Heart left ventricle (tissue), 11 donors: ENCODE results near the gene SLC5A6. TPM values are rescaled to one million over a fixed set of nuclear protein-coding genes. Genes with fewer than 3 reads are reported as not detected.

Experiments
- polyA plus RNA-seq, 2 donors: library from polyadenylated mRNA; stranded (reverse); fragments of 200-250 nt; gene quantifications; one replicate each; pipeline ENCODE4 v1.2.3, GENCODE V29; 2013
- total RNA-seq, 9 donors: library from RNA; depleted of rRNA in 2 of 9; stranded (reverse); fragments of >200 nt in 2 of 9; fragmentation: NEBNext Ultra II Directional in 3 of 9; extraction: Animal tissue kit (Norgen Biotek cat#: 25700) in 3 of 9; gene quantifications; one replicate each; pipeline versions ENCODE4 v1.1.0 to v1.2.4, GENCODE V29; 2016 to 2023
- donor health status: ischemic (EF 13 %, LVEDD 7.1; RV severe dilation, severe dysfunction).
- donor health status: healthy with polysubstance abuse.
- donor health status: DM: no; HTN: yes; CAD: no.
- donor health status: DM: no; HTN: no; CAD: no.
- donor health status: ischemic (EF 25% LVEDD 5.7; RV mildly dilated, moderate dysfunction).
- donor health status: healthy.
- donor health status: DM: yes; HTN: yes; CAD: no.
- donor health status: PGD.
- donor health status: nonischemic (EF 23%, LVEDD 6.1; RV moderate dilation, normal function).

Gene SLC5A6
- total and polyA plus RNA-seq, 11 donors = 6.3 to 37.7 (median 10.3) TPM

Other genes starting within 250 kb of the SLC5A6 start
- 10 to 100 TPM; 27.4 to 55.2 (median 42.3) TPM for gene MAPRE3, start 241.6 kb downstream of the SLC5A6 start, total RNA-seq
- 10 to 100 TPM; 28.7 to 65.0 TPM for gene MAPRE3, start 241.6 kb downstream of the SLC5A6 start, polyA plus RNA-seq
- 10 to 100 TPM; 18.3 to 58.0 (median 31.6) TPM for gene TMEM214, start 179.3 kb downstream of the SLC5A6 start, total RNA-seq
- 10 to 100 TPM; 27.4 to 57.0 TPM for gene TMEM214, start 179.3 kb downstream of the SLC5A6 start, polyA plus RNA-seq
- 10 to 100 TPM in 4 of 9 donors, 1 to 10 TPM in 5; 4.9 to 12.5 (median 9.9) TPM for gene AGBL5, start 160.6 kb downstream of the SLC5A6 start, total RNA-seq
- 1 to 10 TPM; 4.5 to 7.9 TPM for gene AGBL5, start 160.6 kb downstream of the SLC5A6 start, polyA plus RNA-seq
- gene OST4, start 140.6 kb downstream of the SLC5A6 start, total RNA-seq = 100 to 1,000 TPM; 215 to 466 (median 343) TPM
- gene OST4, start 140.6 kb downstream of the SLC5A6 start, polyA plus RNA-seq = 100 to 1,000 TPM; 335 to 517 TPM
- gene EMILIN1, start 133.7 kb downstream of the SLC5A6 start, total RNA-seq = 10 to 100 TPM in 8 of 9 donors, 1 to 10 TPM in 1; 7.5 to 76.9 (median 16.3) TPM
- gene EMILIN1, start 133.7 kb downstream of the SLC5A6 start, polyA plus RNA-seq = 10 to 100 TPM; 21.0 to 31.2 TPM
- 1 to 10 TPM in 8 of 9 donors, under 1 TPM in 1; 0.89 to 3.9 (median 1.8) TPM for gene KHK, start 125.5 kb downstream of the SLC5A6 start, total RNA-seq
- gene KHK, start 125.5 kb downstream of the SLC5A6 start, polyA plus RNA-seq = 1 to 10 TPM; 1.3 to 2.0 TPM
- 1 to 10 TPM in 4 of 9 donors, under 1 TPM in 4, not detected in 1; 0.24 to 2.7 (median 1.0) TPM for gene CGREF1, start 93.1 kb downstream of the SLC5A6 start, total RNA-seq
- under 1 TPM; 0.67 to 0.99 TPM for gene CGREF1, start 93.1 kb downstream of the SLC5A6 start, polyA plus RNA-seq
- 1 to 10 TPM in 8 of 9 donors, not detected in 1; 1.2 to 3.9 (median 2.0) TPM for gene ABHD1, start 88.5 kb downstream of the SLC5A6 start, total RNA-seq
- 1 to 10 TPM in 1 of 2 donors, under 1 TPM in 1; 0.47 to 6.2 TPM for gene ABHD1, start 88.5 kb downstream of the SLC5A6 start, polyA plus RNA-seq
- 10 to 100 TPM; 41.1 to 74.5 (median 48.7) TPM for gene PREB, start 77.6 kb downstream of the SLC5A6 start, total RNA-seq
- gene PREB, start 77.6 kb downstream of the SLC5A6 start, polyA plus RNA-seq = 10 to 100 TPM; 54.3 to 99.4 TPM
- gene PRR30, start 72.9 kb downstream of the SLC5A6 start, total RNA-seq = not detected
- gene PRR30, start 72.9 kb downstream of the SLC5A6 start, polyA plus RNA-seq = not detected
- under 1 TPM in 3 of 9 donors, not detected in 6; 0.07 to 0.85 (median 0.68) TPM for gene TCF23, start 63.3 kb downstream of the SLC5A6 start, total RNA-seq
- gene TCF23, start 63.3 kb downstream of the SLC5A6 start, polyA plus RNA-seq = under 1 TPM; 0.04 TPM
- gene ATRAID, start 227 bp downstream of the SLC5A6 start, total RNA-seq = 100 to 1,000 TPM in 8 of 9 donors, 10 to 100 TPM in 1; 96.9 to 210 (median 144) TPM
- 100 to 1,000 TPM; 126 to 195 TPM for gene ATRAID, start 227 bp downstream of the SLC5A6 start, polyA plus RNA-seq
- gene CAD, start 5.1 kb upstream of the SLC5A6 start, total RNA-seq = 10 to 100 TPM in 2 of 9 donors, 1 to 10 TPM in 7; 5.0 to 14.2 (median 6.7) TPM
- gene CAD, start 5.1 kb upstream of the SLC5A6 start, polyA plus RNA-seq = 1 to 10 TPM; 3.2 to 9.3 TPM
- 10 to 100 TPM in 2 of 9 donors, 1 to 10 TPM in 7; 5.0 to 18.1 (median 9.0) TPM for gene SLC30A3, start 50.8 kb upstream of the SLC5A6 start, total RNA-seq
- 1 to 10 TPM; 5.6 to 9.2 TPM for gene SLC30A3, start 50.8 kb upstream of the SLC5A6 start, polyA plus RNA-seq
- 1 to 10 TPM in 5 of 9 donors, under 1 TPM in 4; 0.36 to 3.3 (median 1.2) TPM for gene DNAJC5G, start 63.2 kb upstream of the SLC5A6 start, total RNA-seq
- 1 to 10 TPM in 1 of 2 donors, under 1 TPM in 1; 0.11 to 1.8 TPM for gene DNAJC5G, start 63.2 kb upstream of the SLC5A6 start, polyA plus RNA-seq
- 100 to 1,000 TPM; 175 to 329 (median 241) TPM for gene TRIM54, start 70.2 kb upstream of the SLC5A6 start, total RNA-seq
- 100 to 1,000 TPM; 128 to 324 TPM for gene TRIM54, start 70.2 kb upstream of the SLC5A6 start, polyA plus RNA-seq
- gene UCN, start 96.2 kb upstream of the SLC5A6 start, total RNA-seq = 1 to 10 TPM in 6 of 9 donors, under 1 TPM in 3; 0.60 to 2.5 (median 1.1) TPM
- gene UCN, start 96.2 kb upstream of the SLC5A6 start, polyA plus RNA-seq = 1 to 10 TPM; 1.3 to 1.4 TPM
- 100 to 1,000 TPM in 1 of 9 donors, 10 to 100 TPM in 8; 48.8 to 103 (median 65.7) TPM for gene MPV17, start 110.8 kb upstream of the SLC5A6 start, total RNA-seq
- 100 to 1,000 TPM in 1 of 2 donors, 10 to 100 TPM in 1; 69.3 to 134 TPM for gene MPV17, start 110.8 kb upstream of the SLC5A6 start, polyA plus RNA-seq
- 10 to 100 TPM; 19.9 to 42.6 (median 28.3) TPM for gene GTF3C2, start 144.5 kb upstream of the SLC5A6 start, total RNA-seq
- 10 to 100 TPM; 17.8 to 21.9 TPM for gene GTF3C2, start 144.5 kb upstream of the SLC5A6 start, polyA plus RNA-seq
- 10 to 100 TPM; 28.5 to 59.3 (median 37.0) TPM for gene EIF2B4, start 158.1 kb upstream of the SLC5A6 start, total RNA-seq
- gene EIF2B4, start 158.1 kb upstream of the SLC5A6 start, polyA plus RNA-seq = 10 to 100 TPM; 40.2 to 69.0 TPM
- 10 to 100 TPM; 59.4 to 90.7 (median 77.2) TPM for gene SNX17, start 158.3 kb upstream of the SLC5A6 start, total RNA-seq
- gene SNX17, start 158.3 kb upstream of the SLC5A6 start, polyA plus RNA-seq = 100 to 1,000 TPM in 1 of 2 donors, 10 to 100 TPM in 1; 39.2 to 106 TPM
- gene ZNF513, start 168.5 kb upstream of the SLC5A6 start, total RNA-seq = 10 to 100 TPM in 1 of 9 donors, 1 to 10 TPM in 8; 2.8 to 10.4 (median 7.1) TPM
- gene ZNF513, start 168.5 kb upstream of the SLC5A6 start, polyA plus RNA-seq = 10 to 100 TPM in 1 of 2 donors, 1 to 10 TPM in 1; 8.7 to 11.8 TPM
- 10 to 100 TPM; 31.7 to 49.7 (median 40.2) TPM for gene PPM1G, start 197.3 kb upstream of the SLC5A6 start, total RNA-seq
- 10 to 100 TPM; 31.2 to 87.2 TPM for gene PPM1G, start 197.3 kb upstream of the SLC5A6 start, polyA plus RNA-seq
- gene NRBP1, start 216.4 kb upstream of the SLC5A6 start, total RNA-seq = 10 to 100 TPM; 43.5 to 78.6 (median 62.8) TPM
- 100 to 1,000 TPM in 1 of 2 donors, 10 to 100 TPM in 1; 27.8 to 114 TPM for gene NRBP1, start 216.4 kb upstream of the SLC5A6 start, polyA plus RNA-seq
- 1 to 10 TPM in 1 of 9 donors, under 1 TPM in 2, not detected in 6; 0.50 to 1.7 (median 0.61) TPM for gene KRTCAP3, start 230.1 kb upstream of the SLC5A6 start, total RNA-seq
- gene KRTCAP3, start 230.1 kb upstream of the SLC5A6 start, polyA plus RNA-seq = under 1 TPM in 1 of 2 donors, not detected in 1; 0.65 TPM